ENCODE data around the gene LITAFD.
"Not testable (repeated sequence)": the region's sequence is repeated elsewhere in the genome, so short reads cannot be mapped to it uniquely, and the experiment has no call there.

Gene LITAFD

DNA sequence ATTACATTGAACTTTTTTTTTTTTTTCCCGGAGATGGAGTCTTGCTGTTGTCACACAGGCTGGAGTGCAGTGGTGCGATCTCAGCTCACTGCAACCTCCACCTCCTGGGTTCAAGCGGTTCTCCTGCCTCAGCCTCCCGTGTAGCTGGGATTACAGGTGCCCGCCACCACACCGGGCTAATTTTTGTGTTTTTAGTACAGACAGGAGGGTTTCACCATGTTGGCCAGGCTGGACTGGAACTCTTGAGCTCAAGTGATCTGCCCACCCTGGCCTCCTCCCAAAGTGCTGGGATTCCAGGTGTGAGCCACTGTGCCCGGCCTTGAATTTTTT, 8.3 kb upstream of the LITAFD start:
- DNase-seq = not testable (repeated sequence)

DNA sequence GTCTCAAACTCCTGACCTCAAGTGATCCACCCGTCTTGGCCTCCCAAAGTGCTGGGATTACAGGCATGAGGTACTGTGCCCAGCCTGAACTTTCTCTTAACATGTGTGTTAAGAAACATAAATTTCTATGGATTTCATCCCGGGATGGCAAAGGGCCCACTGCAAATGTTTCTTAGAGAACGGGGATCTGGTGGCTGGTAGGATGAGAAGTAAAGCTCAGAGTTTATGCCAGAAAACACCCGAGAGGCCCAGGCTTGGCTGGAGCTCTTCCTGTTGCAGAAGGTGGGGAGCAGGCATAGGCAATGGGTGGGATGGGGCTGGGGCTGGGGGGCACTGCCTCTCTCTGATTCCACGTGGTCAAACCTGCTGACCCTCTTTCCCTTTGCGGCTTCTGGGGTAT, 7.8 kb upstream of the LITAFD start:
- DNase-seq = no peak

DNA sequence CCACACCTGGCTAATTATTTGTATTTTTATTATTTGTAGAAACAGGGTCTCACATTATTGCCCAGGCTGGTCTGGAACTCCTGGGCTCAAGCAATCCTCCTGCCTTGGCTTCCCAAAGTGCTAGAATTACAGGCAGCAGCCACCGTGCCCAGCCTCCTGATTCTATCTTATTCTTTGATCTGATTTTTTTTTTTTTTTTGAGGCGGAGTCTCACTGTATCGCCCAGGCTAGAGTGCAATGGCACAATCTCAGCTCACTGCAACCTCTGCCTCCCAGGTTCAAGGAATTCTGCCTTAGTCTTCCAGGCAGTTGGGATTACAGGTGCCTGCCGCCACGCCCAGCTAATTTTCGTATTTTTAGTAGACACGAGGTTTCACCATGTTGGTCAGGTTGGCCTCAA, 6.8 kb upstream of the LITAFD start:
- DNase-seq = not testable (repeated sequence)

DNA sequence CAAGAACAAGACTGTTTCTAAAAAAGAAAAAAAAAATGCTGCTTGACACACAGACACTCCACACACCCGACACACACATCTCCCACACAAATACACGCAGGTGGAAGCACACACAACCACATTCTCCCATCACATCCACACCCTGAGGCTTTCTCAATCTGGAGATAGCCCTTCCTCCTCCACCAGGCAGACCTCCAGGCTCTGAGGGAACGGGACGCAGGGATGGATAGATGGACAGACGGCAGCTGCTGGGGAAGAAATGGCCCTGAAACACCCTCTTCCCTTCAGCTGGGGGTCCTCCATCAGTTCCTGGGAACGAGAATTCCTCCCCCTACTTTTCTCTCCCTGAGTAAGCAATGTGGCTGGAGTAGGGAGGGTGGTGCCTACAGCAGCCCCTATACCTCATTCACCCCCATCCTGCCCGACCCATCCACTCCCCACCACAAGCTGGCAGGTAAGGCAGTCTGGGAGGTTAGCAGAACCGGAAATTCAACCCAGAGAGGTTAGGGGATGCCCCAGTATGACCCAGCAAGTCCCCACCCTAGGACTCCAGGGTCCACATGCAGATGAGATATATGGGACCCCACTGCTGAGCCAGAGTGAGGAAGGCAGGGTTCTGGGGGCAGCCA, 4.1 kb upstream of the LITAFD start:
- no peak for DNase-seq

DNA sequence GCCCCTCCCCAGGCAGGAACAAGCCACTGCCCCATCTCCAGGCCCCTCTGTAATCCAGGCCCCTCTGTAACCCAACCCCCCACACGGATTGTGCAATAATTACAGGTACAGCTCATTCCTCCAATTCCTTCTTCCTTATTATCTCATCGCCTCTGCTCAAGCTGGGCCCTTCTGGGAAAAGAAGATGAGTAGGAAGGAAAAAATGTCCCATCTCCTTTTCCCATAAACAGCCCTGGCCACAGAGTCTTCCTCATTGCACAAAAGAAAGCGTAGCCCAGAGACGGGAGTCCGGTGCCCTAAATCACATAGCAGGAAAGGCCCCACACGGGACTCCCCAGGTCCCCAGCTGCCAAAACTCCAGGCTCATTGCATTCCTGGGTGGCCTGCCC, 3.6 kb upstream of the LITAFD start:
- peak; percentile 92 for DNase-seq

DNA sequence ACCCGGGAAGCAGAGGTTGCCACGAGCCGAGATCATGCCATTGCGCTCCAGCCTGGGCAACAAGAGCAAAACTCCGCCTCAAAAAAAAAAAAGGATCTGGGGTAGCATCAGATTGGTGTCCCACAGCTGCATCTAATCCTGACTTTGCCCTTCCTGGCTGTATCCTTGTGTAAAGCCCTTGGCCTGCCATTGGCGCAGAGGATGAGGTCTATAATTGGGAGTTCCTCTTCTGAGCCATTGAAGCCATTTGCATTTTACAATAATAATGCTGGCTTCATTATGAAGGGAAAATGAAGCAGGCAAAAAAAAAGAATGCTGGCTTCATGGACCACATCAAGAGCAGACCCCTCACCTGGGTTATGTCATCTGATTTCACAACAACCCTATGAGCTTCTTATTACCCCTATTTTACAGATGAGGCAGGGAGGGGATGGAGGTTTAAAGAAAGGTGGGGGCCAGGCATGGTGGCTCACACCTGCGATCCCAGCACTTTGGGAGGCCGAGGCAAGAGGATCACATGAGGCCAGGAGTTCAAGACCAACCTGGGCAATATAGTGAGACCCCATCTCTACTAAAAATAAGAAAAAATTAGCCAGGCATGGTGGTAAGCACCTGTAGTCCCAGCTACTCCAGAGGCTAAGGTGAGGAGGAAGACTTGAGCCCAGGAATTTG, 1.2 kb upstream of the LITAFD start:
- DNase-seq = no peak

DNA sequence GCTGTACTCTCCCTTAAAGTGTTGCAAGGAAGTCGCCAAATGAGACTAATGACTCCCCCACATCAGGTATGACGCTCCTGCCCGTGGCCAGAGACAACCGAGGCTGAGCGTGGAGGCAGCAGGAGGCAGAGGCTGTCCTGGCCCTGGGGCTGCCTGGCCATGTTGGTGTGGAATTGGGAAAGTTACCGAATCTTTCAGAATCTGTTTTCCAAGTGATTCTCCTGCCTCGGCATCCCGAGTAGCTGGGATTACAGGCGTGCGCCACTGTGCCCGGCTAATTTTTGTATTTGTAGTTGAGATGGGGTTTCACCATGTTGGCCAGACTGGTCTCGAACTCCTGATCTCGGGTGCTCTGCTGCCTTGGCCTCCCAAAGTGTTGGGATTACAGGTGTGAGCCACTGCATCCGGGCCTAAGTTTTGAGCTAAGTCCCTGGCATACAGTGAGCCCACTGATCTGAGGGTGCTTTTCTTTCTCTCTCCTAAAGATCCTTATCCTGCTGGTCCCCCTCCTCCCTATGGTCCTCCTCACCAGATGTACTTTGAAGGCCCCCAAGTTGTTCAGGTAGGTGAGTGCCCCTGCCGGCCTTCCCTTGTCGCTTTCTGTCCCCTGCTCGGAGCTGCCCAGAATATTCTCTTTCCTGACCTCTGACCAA, 700 bp downstream of the LITAFD start:
- DNase-seq = no peak

DNA sequence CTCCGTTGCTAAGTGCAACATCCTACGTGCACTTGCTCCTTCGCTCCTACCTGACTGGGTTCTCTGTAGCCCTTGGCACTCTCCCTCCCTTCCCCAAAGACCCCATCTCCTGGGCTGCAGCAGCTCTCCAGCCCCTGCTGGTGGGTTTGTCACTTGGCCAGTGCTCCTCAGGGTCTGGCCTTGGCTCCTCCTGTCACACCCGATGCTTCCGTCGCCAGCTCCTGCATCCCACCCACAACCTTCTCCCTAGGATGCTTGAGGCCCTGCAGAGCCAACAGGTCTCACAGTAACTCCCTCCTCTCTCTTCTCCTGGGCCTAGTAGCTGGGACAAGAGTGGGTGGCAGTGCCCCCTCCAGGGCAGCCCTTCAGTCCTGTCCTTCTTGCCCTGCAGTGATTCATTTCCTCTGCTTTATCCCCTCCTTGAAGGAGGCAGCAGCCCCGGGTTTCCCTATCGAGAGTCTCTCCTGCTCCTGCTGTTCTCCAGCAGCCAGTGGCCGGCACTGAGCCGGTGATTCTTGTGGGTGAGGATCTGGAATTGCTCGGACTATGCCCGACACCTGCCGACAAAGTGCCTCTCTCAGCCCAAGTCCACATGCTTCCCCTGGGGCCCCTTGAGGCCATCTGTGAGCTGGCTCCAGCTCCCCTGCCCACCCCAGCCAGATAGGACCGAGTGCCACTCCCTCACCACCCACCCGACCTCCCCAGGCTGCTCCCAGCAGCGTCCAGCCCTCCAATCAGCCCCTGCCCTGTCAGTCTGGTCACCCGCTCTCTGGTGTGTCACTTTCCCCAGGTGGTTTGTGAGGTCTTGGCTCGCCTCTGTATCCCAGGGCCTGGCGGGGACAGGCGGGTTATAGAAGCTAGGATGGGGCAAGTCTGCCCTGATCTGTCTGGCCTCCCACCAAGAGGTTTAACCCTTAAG, 3.8 kb downstream of the LITAFD start:
- peak; percentile 77 for DNase-seq

DNA sequence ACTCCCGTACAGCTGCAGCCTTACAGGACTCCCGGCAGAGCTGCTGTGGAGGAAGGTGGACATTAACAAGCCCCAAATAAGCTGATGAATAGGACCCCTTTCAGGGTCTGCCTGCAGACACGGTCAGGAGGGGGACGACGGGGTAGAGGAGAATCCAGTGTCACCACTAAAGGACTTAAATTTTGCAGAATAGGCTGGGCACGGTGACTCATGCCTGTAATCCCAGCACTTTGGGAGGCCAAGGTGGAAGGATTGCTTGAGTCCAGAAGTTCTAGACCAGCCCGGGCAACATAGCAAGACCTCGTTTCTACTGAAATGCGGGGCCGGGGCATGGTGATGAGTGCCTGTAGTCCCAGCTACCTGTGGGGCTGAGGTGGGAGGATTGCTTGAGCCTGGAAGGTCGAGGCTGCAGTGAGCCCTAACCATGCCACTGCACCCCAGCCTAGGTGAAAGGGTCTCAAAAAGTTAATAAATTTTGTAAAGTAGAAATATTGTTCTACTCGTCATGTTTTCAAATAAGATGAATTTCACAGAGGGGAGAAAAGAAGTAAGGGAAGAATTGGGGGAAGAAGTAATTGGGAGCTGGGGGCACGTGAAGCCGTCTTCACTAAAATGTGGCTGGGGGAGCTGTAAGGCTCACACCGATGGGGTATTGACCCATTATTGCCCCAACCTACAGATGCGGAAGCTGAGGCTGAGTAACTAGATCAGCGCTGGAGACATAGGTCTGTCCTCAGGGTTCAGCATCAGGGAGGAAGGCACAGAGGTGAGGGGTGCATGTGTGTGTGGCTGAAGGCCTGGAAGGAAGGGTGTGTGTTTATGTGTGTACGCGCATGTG, 4.7 kb downstream of the LITAFD start:
- no peak for DNase-seq

DNA sequence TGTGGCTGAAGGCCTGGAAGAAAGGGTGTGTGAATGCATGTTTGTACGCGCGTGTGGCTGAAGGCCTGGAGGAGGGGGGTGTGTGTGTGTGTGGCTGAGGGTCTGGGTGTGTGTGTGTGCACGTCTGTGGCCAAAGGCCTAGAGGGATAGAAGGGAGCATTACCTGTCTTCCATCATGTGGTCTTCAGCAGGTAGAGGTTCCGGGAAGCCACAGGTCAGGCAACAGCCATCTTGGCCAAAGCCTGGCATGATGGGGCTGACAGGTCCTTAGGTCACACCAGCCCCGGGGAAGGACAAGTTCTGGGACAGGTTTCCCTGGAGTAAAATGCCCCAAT, 5.2 kb downstream of the LITAFD start:
- DNase-seq = no peak

DNA sequence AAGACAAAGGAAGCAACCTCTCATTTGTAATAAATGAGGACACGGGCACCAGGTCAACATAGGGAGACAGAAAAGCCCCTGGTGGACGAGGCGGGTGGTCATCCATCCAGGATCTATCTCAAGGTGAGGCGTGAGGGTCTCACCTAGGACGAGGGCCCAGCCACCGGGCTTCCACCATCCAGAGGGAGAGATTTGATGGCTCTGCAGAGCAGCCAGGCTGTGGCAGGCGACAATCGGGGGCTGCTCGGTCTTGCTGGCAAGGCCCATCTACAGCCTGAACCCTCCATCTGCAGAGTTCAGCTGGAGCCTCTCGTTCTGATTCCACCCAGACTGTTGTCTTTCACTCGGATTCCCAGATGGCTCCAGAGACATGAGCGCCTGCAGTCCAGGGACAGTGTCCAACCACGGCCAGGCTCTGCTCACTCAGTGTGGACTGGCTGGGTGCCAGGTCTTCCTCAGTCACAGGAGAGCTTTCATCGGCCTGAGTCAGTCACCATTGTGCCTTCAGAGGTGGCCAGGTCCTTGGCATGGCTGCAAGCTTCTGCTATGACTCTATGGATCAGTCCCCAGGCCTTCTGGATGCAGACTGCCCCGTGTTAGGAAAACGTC, 5.9 kb downstream of the LITAFD start:
- DNase-seq = peak; percentile 69

DNA sequence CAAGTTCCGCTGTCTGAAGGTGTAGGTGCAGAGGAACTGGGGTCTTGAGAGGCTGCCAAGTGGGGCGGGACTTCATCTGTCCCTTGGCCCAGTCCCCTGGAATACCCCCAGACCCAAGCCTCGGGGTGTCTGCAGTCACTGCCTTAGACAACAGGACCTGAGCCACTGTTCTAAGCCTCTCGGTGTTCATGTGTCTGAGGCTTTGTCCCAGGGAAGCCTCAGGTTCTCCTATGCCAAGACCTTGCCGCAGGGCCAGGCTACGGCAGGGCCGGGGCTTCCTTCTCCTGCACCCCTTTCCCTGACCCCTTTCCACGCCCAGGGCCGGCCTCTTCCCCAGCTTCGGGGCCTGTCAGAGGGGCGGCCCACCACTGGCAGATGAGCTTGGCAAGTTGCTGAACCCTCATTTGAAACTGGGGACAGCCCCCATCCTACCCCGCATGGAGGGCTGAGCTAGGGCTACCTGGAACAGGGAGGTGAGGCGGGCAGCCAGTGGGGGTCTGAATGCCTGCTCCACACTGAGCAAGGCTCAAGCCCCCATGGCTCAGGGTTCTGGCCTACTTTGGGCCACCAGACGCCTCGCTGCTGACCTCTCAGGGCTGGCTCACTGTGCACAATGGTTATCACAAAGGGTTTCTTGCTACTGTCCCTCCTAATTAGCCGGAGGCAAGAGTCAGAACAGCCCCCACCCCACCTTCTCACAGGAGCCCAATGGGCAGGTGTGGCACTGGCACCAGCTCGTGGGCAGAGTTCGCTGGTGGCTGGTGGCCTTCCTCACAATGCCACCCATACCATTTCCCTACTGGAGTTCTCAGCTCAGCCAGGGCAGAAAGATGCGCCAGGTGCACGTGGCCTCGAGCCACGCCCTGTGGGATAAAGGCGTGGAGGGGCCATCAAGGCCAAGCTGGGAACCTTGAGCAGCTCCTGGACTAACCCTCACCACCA, 7.1 kb downstream of the LITAFD start:
- no peak for DNase-seq

DNA sequence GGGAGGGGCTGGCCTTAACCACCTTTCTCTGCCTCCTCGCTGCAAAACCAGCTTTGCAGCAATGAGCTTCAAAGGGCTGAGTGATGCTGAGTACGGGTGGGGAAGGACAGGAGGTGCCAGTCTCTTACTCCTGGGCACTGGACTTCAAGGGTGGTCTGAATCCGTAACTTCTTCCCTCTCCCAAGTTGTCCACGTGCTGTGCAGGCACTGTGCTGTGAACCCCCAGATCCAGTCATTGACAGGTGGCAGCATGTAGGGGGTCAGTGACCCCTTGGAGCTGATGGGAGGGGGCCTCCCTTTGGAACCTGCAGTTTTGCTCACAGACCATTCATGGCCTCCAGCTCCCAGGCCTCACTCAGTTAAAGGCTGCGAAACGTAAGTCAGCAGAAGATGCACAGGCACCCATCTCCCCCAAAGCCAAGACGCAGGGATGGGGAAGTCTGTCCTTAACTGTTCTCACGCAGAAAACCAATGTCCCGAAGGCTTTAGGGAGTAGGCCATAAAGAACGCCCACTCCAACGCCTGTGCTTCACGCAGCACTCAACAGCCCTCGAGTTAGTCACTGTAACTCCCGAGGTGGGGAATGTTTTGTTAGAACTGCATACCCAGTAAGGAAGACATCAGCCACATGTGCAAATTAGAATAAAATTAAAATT, 7.9 kb downstream of the LITAFD start:
- no peak for DNase-seq

DNA sequence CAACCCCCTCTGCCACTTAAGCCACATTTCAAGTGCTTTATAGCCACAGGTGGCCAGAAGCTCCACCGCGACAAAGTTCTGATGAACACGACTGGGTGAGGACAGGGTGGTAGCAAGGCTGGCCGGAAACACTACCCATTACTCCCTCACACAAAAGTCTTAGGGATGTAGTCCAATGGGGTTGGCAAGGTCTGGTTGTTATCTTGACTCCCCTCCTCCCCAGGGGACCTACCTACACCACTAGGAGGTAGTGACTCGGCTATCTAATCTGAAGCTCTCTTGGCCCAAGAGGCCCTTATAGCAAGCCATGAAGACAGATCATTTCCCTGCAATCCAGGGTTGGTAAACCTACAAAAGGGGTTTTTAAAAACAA, 8.4 kb downstream of the LITAFD start:
- no peak for DNase-seq

DNA sequence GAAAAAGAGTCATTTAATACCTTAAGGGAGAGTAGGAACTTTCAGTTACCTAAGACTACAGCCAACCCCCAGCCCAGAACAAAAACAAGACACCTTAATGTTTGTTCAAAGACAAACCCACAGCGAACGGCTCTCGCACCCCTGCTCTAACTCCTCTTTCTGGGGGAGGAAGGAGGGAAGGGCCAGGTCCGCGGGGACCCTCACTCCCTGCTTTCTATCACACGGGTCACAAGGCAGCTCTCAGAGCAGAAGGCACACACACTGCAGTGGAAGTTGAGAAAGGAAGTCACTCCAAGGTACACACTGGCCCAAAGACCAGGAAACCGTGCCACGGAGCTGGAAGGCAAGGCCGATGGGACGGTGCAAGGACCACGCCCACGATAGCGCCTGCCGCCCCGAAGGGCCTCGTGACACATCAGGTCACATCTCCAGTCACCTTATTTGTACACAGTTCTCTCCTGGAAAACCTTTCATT, 10.0 kb downstream of the LITAFD start:
- DNase-seq = no peak

DNA sequence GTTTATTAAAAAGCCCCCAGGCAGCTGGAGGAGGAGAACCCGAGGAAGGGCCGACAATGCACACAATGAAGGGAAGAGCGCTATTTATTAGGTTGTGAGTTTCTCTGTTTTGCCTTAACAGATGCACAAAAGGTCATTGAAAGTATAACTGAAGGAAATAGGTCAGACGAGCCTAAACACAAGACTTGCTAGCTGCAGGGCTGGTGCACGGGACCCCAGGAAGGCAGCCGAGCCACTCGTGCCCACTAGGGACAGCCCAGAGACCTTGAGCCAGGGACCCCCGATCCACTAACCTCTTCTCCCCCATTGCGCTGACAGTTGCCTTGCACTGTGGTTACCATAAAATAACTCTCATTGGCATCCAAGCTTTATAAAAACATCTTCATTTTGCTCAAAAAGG, 11.3 kb downstream of the LITAFD start:
- DNase-seq = no peak

DNA sequence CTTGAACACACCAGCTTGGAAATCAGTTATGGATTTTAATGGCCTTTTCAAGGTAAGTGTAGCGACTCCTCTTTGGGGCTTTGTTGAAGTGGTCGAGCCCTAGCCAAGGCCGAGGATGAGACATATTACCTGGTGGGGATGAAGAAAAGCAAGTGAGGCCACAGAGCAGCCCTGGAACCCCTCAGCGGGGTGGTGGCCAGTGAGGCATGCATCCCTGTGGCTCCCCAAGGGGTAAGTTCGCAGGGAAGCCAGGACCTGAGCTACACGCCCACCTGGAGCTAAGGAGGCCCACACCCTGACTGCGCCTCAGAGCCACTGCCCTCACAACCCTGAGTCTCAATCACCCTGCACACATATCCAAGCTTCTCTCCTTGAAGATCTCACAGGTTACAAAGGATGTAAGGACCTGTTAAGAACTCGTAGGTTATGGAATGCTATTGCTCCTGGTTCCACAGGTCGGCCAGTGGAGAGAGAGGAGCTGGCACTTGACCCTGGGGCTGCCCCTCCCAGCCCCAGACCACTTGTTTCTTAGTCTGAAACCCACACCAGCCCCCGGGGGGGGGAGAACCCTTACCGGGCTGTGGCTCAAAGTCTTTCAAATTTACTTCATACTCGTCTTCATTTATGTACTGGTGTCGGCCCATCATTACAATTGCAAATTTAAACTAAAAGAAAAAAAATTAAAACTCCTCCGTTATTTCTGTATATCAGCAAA, 12.0 kb downstream of the LITAFD start:
- no peak for DNase-seq

DNA sequence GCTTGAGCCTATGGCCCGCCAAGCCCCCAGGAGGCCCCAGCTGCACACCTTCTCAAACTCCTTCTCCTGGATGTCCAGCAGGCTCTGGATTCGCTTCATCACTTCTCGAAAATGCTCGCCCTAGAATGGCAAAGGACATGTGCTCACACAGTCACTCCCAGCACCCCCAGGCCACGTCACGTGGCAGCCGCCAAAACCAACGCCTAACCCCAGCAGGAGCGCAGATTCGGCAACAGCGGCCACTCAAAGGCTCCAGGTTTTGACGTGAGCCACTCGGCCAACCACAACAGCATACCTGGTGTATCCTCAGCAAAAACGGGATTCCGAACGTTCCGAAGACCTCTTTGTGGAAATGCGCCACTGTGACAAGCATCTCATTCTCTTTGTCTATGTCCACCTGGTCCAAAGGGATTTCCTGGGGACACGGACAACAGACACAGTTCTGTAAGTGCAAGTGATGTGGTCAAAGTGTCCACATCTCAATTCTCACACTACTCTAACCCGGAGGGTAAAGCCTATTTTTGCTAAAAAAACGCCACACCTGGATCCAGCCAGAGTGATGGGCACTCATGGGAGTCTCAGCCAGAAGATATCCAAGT, 12.7 kb downstream of the LITAFD start:
- DNase-seq = no peak

DNA sequence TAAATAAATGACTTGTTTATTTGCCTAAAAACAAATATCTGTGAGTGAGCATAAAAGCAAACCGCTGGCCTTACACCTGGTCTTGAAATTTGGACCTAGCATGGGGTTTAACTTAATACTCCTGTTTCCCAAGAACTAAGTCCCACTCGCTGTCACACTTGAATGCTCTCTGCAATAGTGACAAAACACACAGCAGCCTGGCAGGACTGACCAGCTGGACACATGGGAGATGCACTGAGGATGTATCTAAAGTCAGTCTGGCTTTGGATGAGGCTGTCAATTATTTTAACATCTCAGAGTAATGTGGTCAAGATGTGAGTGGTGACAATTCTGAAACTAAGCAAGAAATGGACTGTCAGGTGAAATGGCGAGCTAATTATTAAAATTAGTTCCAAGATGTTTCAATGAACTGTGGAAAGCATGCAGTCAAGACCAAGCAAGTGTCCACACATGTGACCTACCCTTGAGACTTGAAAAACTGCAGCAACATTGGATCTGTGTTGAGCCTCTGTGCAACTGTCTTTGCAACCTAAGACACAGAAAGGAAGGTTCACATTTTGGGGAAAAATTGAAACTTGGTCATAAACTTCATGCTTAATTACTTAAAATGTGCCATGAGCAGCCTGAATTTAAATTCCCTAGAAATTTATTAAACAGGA, 16.6 kb downstream of the LITAFD start:
- no peak for DNase-seq
